ENCODE results near the gene HES7. TPM values are rescaled to one million over a fixed set of nuclear protein-coding genes. Genes with fewer than 3 reads are reported as not detected.

HES7 gene
- total RNA-seq, 1 experiment from 2014 or later: 0.33 TPM

DNA sequence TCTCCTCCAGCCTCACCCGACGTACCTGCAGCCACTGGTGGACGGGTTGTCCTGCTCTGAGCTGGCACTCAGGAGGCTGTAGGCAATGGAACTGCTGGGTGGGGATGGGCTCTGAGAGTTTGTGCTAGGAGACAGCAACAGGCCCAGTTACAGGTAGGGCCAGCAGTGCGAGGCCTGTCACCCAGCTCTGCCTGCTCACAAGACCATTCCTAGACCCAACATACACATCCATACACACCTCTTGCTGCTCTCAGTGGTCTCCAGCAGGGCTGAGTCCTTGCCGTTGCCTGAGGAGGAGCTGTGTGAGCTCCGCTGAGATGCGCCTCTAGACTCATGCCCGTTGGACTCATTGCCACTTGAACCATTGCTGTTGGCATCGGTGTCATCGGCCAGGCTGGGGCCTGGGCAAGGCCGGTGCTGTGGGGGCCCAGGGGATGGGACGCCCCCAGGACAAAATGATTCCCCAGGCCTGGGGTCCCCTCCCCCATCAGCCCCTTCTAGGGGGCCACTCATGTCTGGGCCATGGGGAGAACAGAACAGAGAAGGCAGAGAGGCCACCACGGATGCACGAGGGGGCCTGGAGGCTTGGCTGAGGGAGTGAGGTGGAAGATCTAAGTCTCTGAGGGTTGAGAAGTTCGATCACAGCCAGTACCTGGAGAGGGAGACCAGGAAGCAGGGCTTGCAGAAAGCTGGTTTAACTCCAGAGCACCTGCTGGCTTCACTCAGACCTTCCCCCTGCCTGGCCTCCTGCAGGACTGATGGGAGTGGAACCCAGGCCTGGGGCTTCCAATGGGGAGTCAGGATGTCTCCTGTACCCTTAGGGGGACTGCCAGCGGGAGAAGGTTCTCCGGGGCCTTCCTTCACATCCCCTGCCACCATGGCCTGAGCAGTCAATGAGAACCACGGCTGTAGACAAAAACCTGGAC, 26.6 kb upstream of the HES7 start:
- Histone ChIP-seq H3K79me1 (ENCODE audit: insufficient read depth, low read depth, low read length, poor library complexity, severe bottlenecking) (peaks cover 2% of the 10 kb centered on the region), H3K56ac (ENCODE audit: insufficient read length, low read depth, low read length) (no peak overlapping the region), H2AK5ac (ENCODE audit: insufficient read length, low read length) (no peak overlapping the region), H3K23me2 (ENCODE audit: insufficient read length, low read depth, low read length, poor library complexity, severe bottlenecking) (peaks cover 13% of the 10 kb centered on the region), H3K4me1 (ENCODE audit: insufficient read depth, low read length) (peaks cover 5% of the 10 kb centered on the region), H2BK12ac (ENCODE audit: insufficient read length, low read depth, low read length) (no peak overlapping the region), H2BK120ac (ENCODE audit: low read depth, low read length, poor library complexity, severe bottlenecking) (no peak overlapping the region), H3K4ac (ENCODE audit: low read depth, low read length) (no peak overlapping the region), H4K20me1 (ENCODE audit: control insufficient read depth, insufficient read depth, insufficient read length) (no peaks in the 10 kb centered on the region), H3T11ph (ENCODE audit: low read length) (no peak overlapping the region), H2BK5ac (ENCODE audit: insufficient read length, low read length) (no peak overlapping the region), H3K4me2 (ENCODE audit: insufficient read depth, insufficient read length, low read length) (peak overlapping the region; percentile 87), H3K18ac (ENCODE audit: insufficient read length, low read depth, low read length) (no peak overlapping the region), H3K23ac (ENCODE audit: insufficient read length, low read depth, low read length) (no peak overlapping the region), H2AFZ (ENCODE audit: low read length) (no peak overlapping the region), H3K9me3 (ENCODE audit: control insufficient read depth, low read depth, low read length) (no peaks in the 10 kb centered on the region), H2BK20ac (ENCODE audit: low read depth, low read length, poor library complexity, severe bottlenecking) (no peak overlapping the region), H3K9ac (ENCODE audit: extremely low read depth, insufficient read length, low read length) (no peak overlapping the region), H4K8ac (replicated peaks; ENCODE audit: insufficient read length, low read depth, low read length) (no peak overlapping the region), H4K91ac (ENCODE audit: insufficient read length, low read depth, low read length) (no peak overlapping the region), H3K27me3 (ENCODE audit: insufficient read depth, low read length) (no peaks in the 10 kb centered on the region), H4K5ac (ENCODE audit: insufficient read length, low read depth, low read length) (no peak overlapping the region), H3K27ac (ENCODE audit: insufficient read length, low read depth, low read length) (no peak overlapping the region), H2BK15ac (ENCODE audit: low read depth, low read length) (no peak overlapping the region), H3K79me2 (ENCODE audit: insufficient read depth, low read length) (no peaks in the 10 kb centered on the region), H3K14ac (ENCODE audit: insufficient read depth, low read length) (no peak overlapping the region)
- TF ChIP-seq, protein P1, sequence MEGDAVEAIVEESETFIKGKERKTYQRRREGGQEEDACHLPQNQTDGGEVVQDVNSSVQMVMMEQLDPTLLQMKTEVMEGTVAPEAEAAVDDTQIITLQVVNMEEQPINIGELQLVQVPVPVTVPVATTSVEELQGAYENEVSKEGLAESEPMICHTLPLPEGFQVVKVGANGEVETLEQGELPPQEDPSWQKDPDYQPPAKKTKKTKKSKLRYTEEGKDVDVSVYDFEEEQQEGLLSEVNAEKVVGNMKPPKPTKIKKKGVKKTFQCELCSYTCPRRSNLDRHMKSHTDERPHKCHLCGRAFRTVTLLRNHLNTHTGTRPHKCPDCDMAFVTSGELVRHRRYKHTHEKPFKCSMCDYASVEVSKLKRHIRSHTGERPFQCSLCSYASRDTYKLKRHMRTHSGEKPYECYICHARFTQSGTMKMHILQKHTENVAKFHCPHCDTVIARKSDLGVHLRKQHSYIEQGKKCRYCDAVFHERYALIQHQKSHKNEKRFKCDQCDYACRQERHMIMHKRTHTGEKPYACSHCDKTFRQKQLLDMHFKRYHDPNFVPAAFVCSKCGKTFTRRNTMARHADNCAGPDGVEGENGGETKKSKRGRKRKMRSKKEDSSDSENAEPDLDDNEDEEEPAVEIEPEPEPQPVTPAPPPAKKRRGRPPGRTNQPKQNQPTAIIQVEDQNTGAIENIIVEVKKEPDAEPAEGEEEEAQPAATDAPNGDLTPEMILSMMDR (conservative IDR thresholded peaks at IDR 0.05): no peak
- no CpG with 5 or more reads among the region's 18 CpGs for WGBS (ENCODE audit: extremely low coverage, insufficient read length, low lambda C conversion rate)
- Mint-ChIP-seq H3K27ac (no peak overlapping the region), H3K4me3 (peak overlapping the region; percentile 90 to 97), H3K9me3 (no peaks in the 10 kb centered on the region), H3K4me1 (peaks cover 21 to 25% of the 10 kb centered on the region in 2 experiments), H3K36me3 (ENCODE audit: insufficient read depth in 1 of 3, low read depth in 3 of 3) (peaks cover 28 to 41% (median 40%) of the 10 kb centered on the region in 3 experiments), H3K27me3 (ENCODE audit: low read depth) (peaks cover 2% of the 10 kb centered on the region)
- DNase-seq: no peak

Data from H9 (cell line).